Jurkat, Clone E6-1 (cell line): ENCODE data around the gene SDE2. TPM values are rescaled to one million over a fixed set of nuclear protein-coding genes. Genes with fewer than 3 reads are reported as not detected.

Experiments
- DNase-seq: peaks from one replicate; pipeline ENCODE4 v3.0.0-alpha.2; 2011; ENCODE audit warnings: low read depth, low spot score
- H3K4me3 ChIP-seq: 2 replicates; pipeline ENCODE4 v1.5.1; 2011; ENCODE audit warnings: mild to moderate bottlenecking, low read length, control low read depth, moderate library complexity
- polyA plus RNA-seq: library from polyadenylated mRNA; unstranded; fragments of >200 nt; gene quantifications from one replicate; pipeline ENCODE4 v1.2.1, GENCODE V29; 2012; ENCODE audit warnings: missing spikeins; ENCODE audit not compliant: insufficient read length, insufficient read depth

Gene SDE2
- 7.2 TPM for polyA plus RNA-seq

DNA sequence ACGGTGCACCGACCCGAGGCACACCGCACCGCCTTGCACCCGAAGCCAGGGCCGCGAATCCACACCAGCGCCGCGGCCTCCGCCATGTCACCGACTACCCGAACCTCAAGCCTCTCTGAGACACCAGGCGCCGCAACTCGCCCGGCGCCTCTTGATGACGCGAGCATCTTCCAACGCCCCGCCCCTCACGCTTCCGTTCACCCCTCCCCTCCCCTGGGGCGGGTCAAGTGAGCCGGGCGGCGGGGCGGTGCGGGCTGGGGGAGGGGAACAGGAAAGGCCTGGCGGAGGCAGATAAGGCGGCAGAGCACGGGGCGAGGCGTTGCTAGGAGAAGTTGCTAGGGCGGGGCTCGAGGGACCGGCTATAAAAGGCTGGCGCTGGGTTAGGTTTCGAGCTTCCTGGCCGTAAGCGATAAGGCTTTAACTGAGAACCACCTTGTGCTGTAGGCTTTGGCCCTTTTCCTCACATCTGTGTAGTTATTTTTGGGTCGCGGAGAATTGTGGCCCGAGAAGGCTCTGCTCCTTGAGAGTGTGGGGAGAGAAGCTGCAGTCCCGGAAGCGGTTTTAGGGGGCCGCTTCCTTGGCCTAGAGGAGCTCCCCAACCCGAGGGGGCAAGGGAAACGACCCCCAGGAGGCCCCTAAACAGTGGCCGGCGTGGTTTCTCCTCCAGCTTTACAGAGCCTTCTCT is at the start of gene SDE2:
Gene SDE2, minus strand, starts transcription at position 117 of the 685 bp plus-strand sequence. Its CDS starts 31 bp downstream, at position 86.
- DNase-seq = peak; percentile 99
- H3K4me3 ChIP-seq = peak within 1 kb of the TSS; percentile 95

- DNase-seq = no peak
- no peak overlapping the region for H3K4me3 ChIP-seq
Observed at GRCh38 chr1:226048886-226049285, 49.7 kb upstream of the SDE2 start.

DNA sequence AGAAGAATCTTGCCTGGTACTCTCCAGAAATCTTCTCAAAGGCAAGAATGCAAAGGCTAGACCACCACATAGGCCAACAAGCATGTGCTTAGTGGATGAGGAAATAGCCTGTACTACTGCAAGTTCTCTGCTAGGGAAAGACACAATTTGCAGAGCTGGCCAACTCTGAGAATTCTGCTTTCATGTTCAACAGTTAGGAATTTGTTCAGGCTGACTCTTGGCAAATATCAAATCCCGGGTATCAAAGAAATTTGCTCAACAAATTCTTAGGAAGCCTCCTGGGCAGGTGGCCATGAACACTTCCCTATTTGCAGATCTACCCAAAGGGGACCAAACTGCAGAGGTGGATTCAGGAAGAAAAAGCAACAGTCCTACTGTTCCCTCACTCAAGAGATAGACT is 48.4 kb upstream of the SDE2 start:
- H3K4me3 ChIP-seq = no peak overlapping the region
- DNase-seq = no peak

DNA sequence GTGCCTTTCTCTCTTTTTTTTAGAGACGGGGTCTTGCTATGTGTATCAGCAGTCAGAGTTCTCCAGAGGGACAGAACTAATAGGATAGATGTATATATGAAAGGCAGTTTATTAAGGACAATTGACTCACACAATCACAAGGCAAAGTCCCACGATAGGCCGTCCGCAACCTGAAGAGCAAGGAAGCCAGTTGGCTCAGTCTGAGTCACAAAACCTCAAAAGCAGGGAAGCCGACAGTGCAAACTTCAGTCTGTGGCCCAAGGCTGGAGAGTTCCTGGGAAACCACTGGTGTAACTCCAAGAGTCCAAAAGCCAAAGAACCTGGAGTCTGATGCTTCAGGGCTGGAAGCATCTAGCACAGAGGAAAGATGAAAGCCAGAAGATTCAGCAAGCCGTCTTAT is 47.1 kb upstream of the SDE2 start:
- H3K4me3 ChIP-seq = no peak overlapping the region
- no peak for DNase-seq

GRCh38 chr1:226044514-226045101 is 45.5 kb upstream of the SDE2 start:
- DNase-seq = no peak
- H3K4me3 ChIP-seq = no peak overlapping the region

- DNase-seq = no peak
- no peak overlapping the region for H3K4me3 ChIP-seq
Observed at GRCh38 chr1:226041419-226041818, 42.3 kb upstream of the SDE2 start.

DNA sequence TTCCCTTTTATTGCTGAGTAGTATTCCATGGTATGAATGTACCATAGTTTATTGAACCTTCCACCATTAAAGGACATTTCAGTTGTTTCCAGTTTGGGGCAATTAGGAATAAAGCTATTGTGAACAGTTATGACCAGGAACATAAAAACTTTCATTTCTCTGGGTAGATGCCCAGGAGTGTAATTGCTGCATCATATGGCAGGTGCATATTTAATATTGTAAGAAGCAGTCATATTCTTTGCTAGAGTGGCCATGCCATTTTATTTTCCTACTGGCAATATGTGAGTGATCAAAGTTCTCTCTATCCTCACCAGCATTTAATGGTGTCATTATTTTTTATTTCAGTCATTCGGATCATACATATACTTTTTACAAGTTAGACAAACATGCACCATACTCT is 39.5 kb upstream of the SDE2 start:
- DNase-seq = no peak
- H3K4me3 ChIP-seq = no peak overlapping the region

DNA sequence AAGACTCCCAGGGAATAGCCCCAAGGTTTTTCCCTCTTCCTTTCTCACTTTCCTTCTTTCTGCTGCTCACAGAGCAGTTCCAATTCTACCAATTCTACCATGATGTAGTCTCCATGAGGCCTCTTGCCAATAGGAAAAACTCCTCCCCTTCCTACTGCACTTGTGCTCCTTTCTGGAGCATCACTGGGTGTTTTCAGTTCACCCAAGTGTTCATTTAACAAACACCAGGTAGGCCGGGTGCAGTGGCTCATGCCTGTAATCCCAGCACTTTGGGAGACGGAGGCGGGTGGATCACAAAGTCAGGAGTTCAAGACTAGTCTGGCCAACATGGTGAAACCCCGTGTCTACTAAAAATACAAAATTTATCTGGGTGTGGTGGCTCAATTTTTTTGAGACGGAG is 36.8 kb upstream of the SDE2 start:
- DNase-seq = no peak
- H3K4me3 ChIP-seq = no peak overlapping the region

- no peak overlapping the region for H3K4me3 ChIP-seq
- no peak for DNase-seq
Observed at GRCh38 chr1:226034482-226034881, 35.3 kb upstream of the SDE2 start.

DNA sequence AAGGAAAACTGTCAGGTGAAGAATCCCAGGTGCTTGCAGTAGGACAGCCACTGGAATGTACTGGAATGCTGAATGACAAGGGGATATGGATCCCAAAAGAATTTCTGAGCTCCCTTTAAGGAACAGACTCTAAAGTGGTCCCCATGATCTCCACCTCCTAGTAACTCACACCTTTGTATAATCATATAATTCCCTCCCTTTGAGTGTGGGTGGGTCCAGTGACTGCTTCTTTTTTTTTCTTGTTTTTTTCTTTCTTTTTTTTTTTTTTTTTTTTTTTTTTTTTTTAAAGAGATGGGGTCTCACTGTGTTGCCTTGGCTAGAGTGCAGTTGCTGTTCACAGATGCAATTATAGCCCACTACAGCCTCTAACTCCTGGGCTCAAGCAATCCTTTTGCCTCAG is 34.8 kb upstream of the SDE2 start:
- no peak for DNase-seq
- no peak overlapping the region for H3K4me3 ChIP-seq

DNA sequence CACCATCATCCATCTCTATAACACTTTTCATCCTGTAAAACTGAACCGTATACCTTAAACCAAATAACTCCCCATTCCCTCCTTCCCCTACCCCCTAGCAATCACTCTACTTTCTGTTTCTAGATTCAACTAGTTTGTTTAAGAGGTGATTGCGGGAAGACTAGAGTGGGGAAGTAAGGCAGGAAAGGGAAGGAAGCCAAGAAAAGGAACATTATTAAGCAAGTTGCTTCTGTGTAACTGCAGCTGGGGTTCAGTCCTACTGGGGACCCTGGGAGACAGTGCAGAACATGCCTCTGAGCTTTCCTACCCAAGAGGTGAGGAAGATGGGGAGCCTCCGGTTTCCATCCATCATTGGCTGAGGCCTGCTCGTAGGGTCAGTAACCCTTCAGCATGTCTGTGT is 34.4 kb upstream of the SDE2 start:
- H3K4me3 ChIP-seq = no peak overlapping the region
- DNase-seq = no peak

DNA sequence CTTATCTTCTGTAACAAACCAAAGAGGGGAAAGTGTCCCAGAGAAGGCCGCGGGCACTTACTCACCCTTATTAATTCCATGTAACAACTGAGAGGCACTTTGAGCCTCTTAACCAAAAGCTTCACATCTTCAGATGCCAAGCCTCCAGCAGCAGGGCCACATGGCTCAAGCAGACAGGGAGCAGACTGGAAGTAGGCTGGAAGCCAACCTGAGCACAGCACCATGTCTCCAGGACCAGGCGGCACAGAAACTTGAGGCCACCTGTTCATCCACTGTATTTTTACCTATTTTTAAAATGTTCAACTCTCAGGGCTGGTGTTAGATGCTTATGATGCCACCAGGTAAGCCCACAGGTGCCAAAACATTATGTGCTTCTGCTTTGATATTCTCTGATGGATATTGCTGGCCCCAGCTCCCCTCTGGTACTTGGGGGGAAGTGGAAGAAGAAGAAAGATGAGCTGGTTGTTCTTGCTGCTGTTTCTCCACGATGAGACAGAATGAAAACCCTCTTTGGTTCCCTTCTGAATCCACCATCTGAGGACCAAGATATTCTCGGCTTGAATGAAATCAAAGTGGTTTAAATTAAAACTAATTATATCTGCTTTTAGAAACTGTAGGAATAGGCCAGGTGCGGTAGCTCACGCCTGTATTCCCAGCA is 30.6 kb upstream of the SDE2 start:
- no peak for DNase-seq
- H3K4me3 ChIP-seq = no peak overlapping the region

GRCh38 chr1:226029093-226029496 is 30.0 kb upstream of the SDE2 start:
- H3K4me3 ChIP-seq = no peak overlapping the region
- DNase-seq = no peak

- H3K4me3 ChIP-seq = no peak overlapping the region
- DNase-seq = no peak
Observed at GRCh38 chr1:226027538-226028217, 28.5 kb upstream of the SDE2 start.

GRCh38 chr1:226026833-226027232 is 27.7 kb upstream of the SDE2 start:
- DNase-seq = no peak
- no peak overlapping the region for H3K4me3 ChIP-seq

DNA sequence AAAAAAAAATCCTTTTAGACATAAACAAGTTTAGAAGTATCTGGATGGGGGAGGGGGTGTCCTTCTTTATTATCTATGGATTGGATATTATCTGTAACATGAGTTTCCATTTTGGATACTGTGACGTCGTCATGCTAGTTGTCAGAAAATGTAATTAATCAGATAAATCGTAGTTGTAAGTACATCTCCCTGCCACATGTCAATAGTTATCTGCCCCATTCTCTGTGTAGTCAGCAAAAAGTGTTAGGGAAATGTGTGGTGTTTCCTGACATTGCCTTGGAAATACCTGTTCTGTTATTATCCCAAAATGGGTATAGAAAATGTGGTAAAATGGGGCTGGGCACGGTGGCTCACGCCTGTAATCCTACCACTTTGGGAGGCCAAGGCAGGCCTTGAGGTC is 24.6 kb upstream of the SDE2 start:
- H3K4me3 ChIP-seq = no peak overlapping the region
- no peak for DNase-seq

DNA sequence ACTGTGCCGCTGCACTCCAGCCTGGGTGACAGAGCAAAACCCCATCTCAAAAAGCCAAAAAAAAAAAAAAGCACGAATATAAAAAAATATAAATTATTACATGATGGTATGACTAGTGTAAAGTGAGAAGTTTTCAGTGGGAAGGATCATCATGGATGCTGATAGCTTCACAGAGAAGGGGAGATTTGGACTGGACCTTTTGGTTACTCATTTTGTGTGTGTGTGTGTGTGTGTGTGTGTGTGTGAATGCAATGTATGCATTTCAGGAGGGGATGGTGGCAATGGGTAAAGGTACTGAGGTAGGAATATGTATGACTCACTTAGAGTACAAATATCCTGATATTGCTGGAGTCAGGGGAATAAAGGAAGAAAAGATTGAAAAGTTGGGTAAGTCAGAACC is 22.7 kb upstream of the SDE2 start:
- no peak overlapping the region for H3K4me3 ChIP-seq
- DNase-seq = no peak

DNA sequence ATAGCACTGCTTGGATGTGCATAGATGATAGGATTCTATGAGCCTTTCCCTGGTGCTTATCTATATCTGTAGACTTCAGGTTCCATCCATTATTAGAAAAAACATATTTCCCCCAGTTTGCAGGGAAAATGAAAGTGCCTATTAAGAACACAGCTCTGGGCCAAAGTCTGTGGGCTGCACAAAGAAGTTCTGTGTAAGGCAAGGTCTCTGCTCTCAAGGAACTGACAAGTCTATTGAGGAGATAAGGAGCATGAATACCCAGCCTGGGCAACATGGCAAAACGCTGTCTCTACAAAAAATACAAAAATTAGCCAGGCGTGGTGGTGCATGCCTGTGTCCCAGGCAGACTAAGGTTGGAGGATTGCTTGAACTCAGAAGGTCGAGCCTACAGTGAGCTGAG is 22.3 kb upstream of the SDE2 start:
- DNase-seq = no peak
- no peak overlapping the region for H3K4me3 ChIP-seq

DNA sequence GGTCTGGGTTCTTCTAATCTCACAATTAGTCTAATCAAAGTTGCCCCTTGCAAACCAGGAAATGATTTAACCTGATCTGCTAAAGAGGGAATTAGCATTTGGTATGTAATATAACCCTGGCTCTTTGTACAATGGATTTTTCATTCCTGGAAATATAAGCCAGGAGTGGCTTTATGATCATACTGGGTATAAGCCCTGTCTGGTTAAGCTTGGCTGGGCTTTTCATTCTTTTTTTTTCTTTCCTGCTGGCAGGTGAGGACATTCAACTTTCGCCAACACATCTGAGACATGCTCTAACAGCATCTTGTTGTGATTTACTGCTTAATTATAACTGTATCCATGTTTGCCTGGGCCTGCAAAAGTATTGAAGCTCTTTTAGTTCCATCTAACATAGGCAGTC is 20.4 kb upstream of the SDE2 start:
- DNase-seq = no peak
- H3K4me3 ChIP-seq = no peak overlapping the region

- DNase-seq = no peak
Observed at GRCh38 chr1:226017070-226017469, 17.9 kb upstream of the SDE2 start.

More at GRCh38 chr1:226017070-226017469, 17.9 kb upstream of the SDE2 start:
- H3K4me3 ChIP-seq = no peak overlapping the region
